GM12878 (cell line): ENCODE measurements around the gene SCIN. TPM values are rescaled to one million over a fixed set of nuclear protein-coding genes. Genes with fewer than 3 reads are reported as not detected.

Source experiments
- ATAC-seq: fragments of 200-7000 bp; cut with Tn5 transposase; 3 replicates; pipeline ENCODE4 v1.9.1; 2020; ENCODE audit warnings: mild to moderate bottlenecking, moderate library complexity
- BruUV-seq: library from RNA; stranded (reverse); fragments of 400-500 nt; replicated peaks from 2 replicates; lab custom pipeline; 2021; lab: Mats Ljungman, UMichigan
- CTCF ChIA-PET: fragments of 300-600 bp; sonication (Branson Sonifier 250); formaldehyde crosslinking; extraction: SDS; loops from one replicate; lab custom pipeline; 2021; ENCODE audit warnings: inconsistent platforms; lab: Yijun Ruan, JAX
- POLR2A ChIA-PET: fragments of 350-600 bp; formaldehyde crosslinking; extraction: SDS; loops from one replicate; lab custom pipeline; 2021; ENCODE audit warnings: inconsistent platforms; lab: Charles Lee
- RAD21 ChIA-PET: fragments of 300-600 bp; sonication (Branson Sonifier 250); formaldehyde crosslinking; loops from one replicate; lab custom pipeline; 2023; ENCODE audit warnings: antibody characterized with exemption; ENCODE audit not compliant: unreplicated experiment; lab: Charles Lee
- SMC1A ChIA-PET: fragments of 300-600 bp; sonication (Branson Sonifier 250); formaldehyde crosslinking; loops from one replicate; lab custom pipeline; 2023; ENCODE audit not compliant: unreplicated experiment, uncharacterized antibody; lab: Charles Lee
- DNase-seq: peaks from one replicate; pipeline ENCODE4 v3.0.0-alpha.2; 2011; ENCODE audit warnings: low read depth, low spot score
- FAIRE-seq: peaks from 3 replicates; lab custom pipeline; 2011; peaks lifted over from hg19 to GRCh38; lab: Jason Lieb, UNC
- H2AFZ ChIP-seq: 2 replicates; pipeline ENCODE4 v1.6.0; 2011; ENCODE audit warnings: low read depth, low read length, control low read depth; ENCODE audit not compliant: control insufficient read depth
- H3K27ac ChIP-seq: 2 replicates; pipeline ENCODE4 v1.5.1; 2011; ENCODE audit warnings: control low read depth; ENCODE audit not compliant: control insufficient read depth, insufficient read depth
- H3K27me3 ChIP-seq, 2 experiments: replicated peaks in 1 of 2; 2 replicates each; pipeline versions ENCODE4 v1.6.0 to v1.6.1; 2011; ENCODE audit warnings: low read length in 1 of 2; ENCODE audit not compliant: control insufficient read depth in 2 of 2, insufficient read depth in 2 of 2
- H3K36me3 ChIP-seq, 2 experiments: 2 replicates each; pipeline ENCODE4 v1.5.1; 2011; ENCODE audit warnings: low read length in 1 of 2; ENCODE audit not compliant: control insufficient read depth in 2 of 2, insufficient read depth in 2 of 2
- H3K4me1 ChIP-seq: 2 replicates; pipeline ENCODE4 v1.6.1; 2011; ENCODE audit warnings: mild to moderate bottlenecking, low read length, moderate library complexity, mixed read lengths; ENCODE audit not compliant: control insufficient read depth, insufficient read depth
- H3K4me2 ChIP-seq: 2 replicates; pipeline ENCODE4 v1.6.0; 2011; ENCODE audit warnings: control low read depth; ENCODE audit not compliant: control insufficient read depth, insufficient read depth
- H3K4me3 ChIP-seq: fragments of 200-600 bp; sonication (generic); 2 replicates; pipeline ENCODE4 v1.5.1; 2016
- H3K79me2 ChIP-seq: 2 replicates; pipeline ENCODE4 v1.6.0; 2011; ENCODE audit warnings: low read length; ENCODE audit not compliant: control insufficient read depth, insufficient read depth
- H3K9ac ChIP-seq: 2 replicates; pipeline ENCODE4 v1.8.0; 2011; ENCODE audit warnings: low read length, control low read depth, mixed read lengths; ENCODE audit not compliant: control insufficient read depth, insufficient read depth
- H3K9me3 ChIP-seq: replicated peaks from 3 replicates; pipeline ENCODE4 v1.5.1; 2011; ENCODE audit warnings: mild to moderate bottlenecking, low read length; ENCODE audit not compliant: control insufficient read depth, insufficient read depth
- H4K20me1 ChIP-seq: 2 replicates; pipeline ENCODE4 v1.6.0; 2011; ENCODE audit not compliant: control insufficient read depth, insufficient read depth
- BCL3 ChIP-seq: IDR thresholded peaks from 2 replicates; pipeline ENCODE4 v1.6.1; 2011; ENCODE audit warnings: borderline replicate concordance, low read depth, mild to moderate bottlenecking, moderate library complexity, low read length; ENCODE audit not compliant: insufficient read depth, poor library complexity, severe bottlenecking
- CREM ChIP-seq: IDR thresholded peaks from 2 replicates; pipeline ENCODE4 v1.6.1; 2014; ENCODE audit warnings: antibody characterized with exemption, low read depth
- EGR1 ChIP-seq, 2 experiments: IDR thresholded peaks; 1 replicate in 1 of 2; 2 replicates in 1 of 2; pipeline ENCODE4 v1.6.1; 2011 to 2012; ENCODE audit warnings: low read depth in 2 of 2, low read length in 2 of 2, borderline replicate concordance in 1 of 2, mild to moderate bottlenecking in 1 of 2, moderate library complexity in 1 of 2
- HDGF ChIP-seq: fragments of 450-650 bp; IDR thresholded peaks from 2 replicates; pipeline ENCODE4 v1.6.1; 2016; ENCODE audit warnings: antibody characterized with exemption
- IRF5 ChIP-seq: fragments of 450-650 bp; IDR thresholded peaks from 2 replicates; pipeline ENCODE4 v1.6.1; 2017; ENCODE audit warnings: borderline replicate concordance
- JUNB ChIP-seq: IDR thresholded peaks from 2 replicates; pipeline ENCODE4 v1.6.1; 2016; ENCODE audit warnings: antibody characterized with exemption, mild to moderate bottlenecking
- KDM1A ChIP-seq: fragments of 200-600 bp; sonication (generic); IDR thresholded peaks from 2 replicates; pipeline ENCODE4 v1.6.1; 2016; ENCODE audit warnings: borderline replicate concordance
- MTA3 ChIP-seq: IDR thresholded peaks from 2 replicates; pipeline ENCODE4 v1.6.1; 2012; ENCODE audit warnings: low read length, inconsistent platforms, borderline replicate concordance
- NFYB ChIP-seq: IDR thresholded peaks from 2 replicates; pipeline ENCODE4 v1.6.1; 2011; ENCODE audit warnings: low read depth, mild to moderate bottlenecking, low read length, improper control_type of control experiment, moderate library complexity; ENCODE audit not compliant: insufficient read depth
- POU2F2 ChIP-seq: IDR thresholded peaks from 3 replicates; pipeline ENCODE4 v1.6.1; 2011; ENCODE audit warnings: low read depth, mild to moderate bottlenecking, low read length, borderline replicate concordance
- SMC3 ChIP-seq: IDR thresholded peaks from 2 replicates; pipeline ENCODE4 v1.6.1; 2011; ENCODE audit warnings: low read length, improper control_type of control experiment, borderline replicate concordance
- SREBF2 ChIP-seq: IDR thresholded peaks from 2 replicates; pipeline ENCODE4 v1.6.1; 2012; ENCODE audit warnings: mild to moderate bottlenecking, low read length
- SUPT20H ChIP-seq: IDR thresholded peaks from 2 replicates; pipeline ENCODE4 v1.6.1; 2011; ENCODE audit warnings: low read depth, mild to moderate bottlenecking, low read length, moderate library complexity, borderline replicate concordance; ENCODE audit not compliant: control insufficient read depth
- YBX1 ChIP-seq: fragments of 450-650 bp; IDR thresholded peaks from 2 replicates; pipeline ENCODE4 v1.6.1; 2016; ENCODE audit warnings: antibody characterized with exemption
- ZNF217 ChIP-seq: fragments of 450-650 bp; IDR thresholded peaks from 2 replicates; pipeline ENCODE4 v1.6.1; 2017; ENCODE audit warnings: antibody characterized with exemption, mild to moderate bottlenecking
- WGBS: methylation state at CpG from one replicate; pipeline ENCODE4 v1.1.6; 2016; ENCODE audit warnings: low lambda C conversion rate; ENCODE audit not compliant: insufficient replicate concordance, insufficient coverage; ENCODE audit errors: missing lambda C conversion rate; 5-methylcytosine and 5-hydroxymethylcytosine counted together
- in situ Hi-C: fragments of 300-500 bp; cut with MboI; formaldehyde crosslinking; loops from 9 replicates; pipeline ENCODE4 v1.14.3; 2018; ENCODE audit warnings: mixed read lengths
- intact Hi-C: fragments of 100-400 bp; cut with micrococcal nuclease; formaldehyde crosslinking; loops from one replicate; pipeline ENCODE4 v1.14.2; 2022; ENCODE audit not compliant: unreplicated experiment
- polyA plus RNA-seq, 11 experiments: library from polyadenylated mRNA; depleted of rRNA in 4 of 11; unstranded in 6 of 11; stranded (reverse) in 5 of 11; fragments of >200 nt; fragmentation: Nextera tagmentation in 4 of 11; fragmentation: Illumina TruSeq in 1 of 11; extraction: Ambion mirVana in 4 of 11; extraction: Trizol in 1 of 11; gene quantifications; 1 replicate in 1 of 11; 2 replicates in 10 of 11; pipeline versions ENCODE4 v1.2.1 to v1.2.3, GENCODE V29; 2011 to 2016; ENCODE audit warnings: inconsistent platforms in 2 of 11, missing spikeins in 2 of 11, low read depth in 1 of 11
- total RNA-seq, 4 experiments: library from RNA; depleted of rRNA in 3 of 4; stranded (reverse); fragments of >200 nt in 3 of 4; fragmentation: Illumina TruSeq in 1 of 4; extraction: Trizol in 1 of 4; gene quantifications; 2 replicates each; pipeline versions ENCODE4 v1.2.1 to v1.2.3, GENCODE V29; 2013 to 2021

Gene SCIN
- total and polyA plus RNA-seq, 10 of the 15 experiments (the other 5 are each of a cell fraction or from before 2014, with no cell fraction given), result 0.23 to 2.1 (median 1.0) TPM

GRCh38 chr7:12594122-12594897, 23.8 kb downstream of the SCIN start:
- H3K79me2 ChIP-seq, result no peaks in the 10 kb centered on the region
- CTCF ChIA-PET, result no interaction called here

More at GRCh38 chr7:12594122-12594897, 23.8 kb downstream of the SCIN start:
- in situ Hi-C loops, result no loop called here
- intact Hi-C loops, result no loop called here
- H3K27ac ChIP-seq, result no peak overlapping the region
- no peaks in the 10 kb centered on the region for H3K36me3 ChIP-seq
- 83% methylated on average over 22 of the region's 24 CpGs for WGBS
- ATAC-seq (no peak), FAIRE-seq (no peak), DNase-seq (no peak)
- H3K4me1 ChIP-seq, result no peaks in the 10 kb centered on the region
- BruUV-seq, result no TSS peak
- no peak overlapping the region for H3K4me2 ChIP-seq
- no peak overlapping the region for H2AFZ ChIP-seq
- H3K4me3 ChIP-seq, result no peak overlapping the region
- no peak for TF ChIP-seq SUPT20H
- no peak for TF ChIP-seq HDGF
- no peak for TF ChIP-seq JUNB
- TF ChIP-seq POU2F2, result no peak
- TF ChIP-seq ZNF217, result no peak
- no peak for TF ChIP-seq EGR1 (IDR thresholded peaks at IDR 0.05; ENCODE audit: borderline replicate concordance in 1 of 2, low read depth in 2 of 2, low read length in 2 of 2)
- TF ChIP-seq NFYB, result no peak
- no peak for TF ChIP-seq IRF5
- TF ChIP-seq SREBF2, result no peak
- no peak for TF ChIP-seq YBX1
- TF ChIP-seq MTA3, result no peak
- TF ChIP-seq BCL3, result no peak
- TF ChIP-seq CREM, result no peak
- no peak for TF ChIP-seq SMC3
- TF ChIP-seq KDM1A, result no peak
- no peak overlapping the region for H3K9ac ChIP-seq
- SMC1A ChIA-PET, result interaction anchor here (1.0 kb wide), 1 partner anchor 10 kb away, joined by 3 read pairs; no protein-coding TSS in a partner anchor
- no peaks in the 10 kb centered on the region for H3K9me3 ChIP-seq
- RAD21 ChIA-PET, result no interaction called here
- H4K20me1 ChIP-seq, result no peaks in the 10 kb centered on the region
- H3K27me3 ChIP-seq, result no peaks in the 10 kb centered on the region
- POLR2A ChIA-PET, result no interaction called here
